ENCODE measurements around the gene PPP1R2. TPM values are rescaled to one million over a fixed set of nuclear protein-coding genes. Genes with fewer than 3 reads are reported as not detected.
"Not testable (repeated sequence)": the region's sequence is repeated elsewhere in the genome, so short reads cannot be mapped to it uniquely, and the experiment has no call there.

PPP1R2 gene
- total RNA-seq, 1 donor from 2014 or later = 76.3 TPM

- DNase-seq = no peak
These were observed 7.8 kb downstream of the PPP1R2 start for GRCh38 chr3:195535293-195535692.

GRCh38 chr3:195532834-195533233, 10.3 kb downstream of the PPP1R2 start:
- DNase-seq = no peak

DNA sequence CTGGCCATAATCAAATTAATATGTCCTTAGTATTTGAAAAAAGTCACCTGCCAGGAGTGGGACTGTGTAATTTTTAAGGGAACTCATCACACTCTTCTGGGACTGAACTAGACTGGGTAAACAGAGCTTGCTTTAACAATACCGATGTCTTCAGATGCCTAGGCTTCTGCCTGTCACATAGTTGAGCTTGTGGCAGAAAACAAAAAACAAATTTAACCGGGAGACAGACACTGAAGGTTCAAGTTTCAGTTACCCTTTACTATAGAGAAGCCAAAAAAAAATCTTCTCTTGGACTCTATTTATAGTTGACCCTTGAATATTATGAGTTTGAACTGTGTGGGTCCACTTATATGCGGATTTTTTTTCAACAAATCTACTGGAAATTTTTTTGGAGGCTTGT, 10.8 kb downstream of the PPP1R2 start:
- DNase-seq = no peak

DNA sequence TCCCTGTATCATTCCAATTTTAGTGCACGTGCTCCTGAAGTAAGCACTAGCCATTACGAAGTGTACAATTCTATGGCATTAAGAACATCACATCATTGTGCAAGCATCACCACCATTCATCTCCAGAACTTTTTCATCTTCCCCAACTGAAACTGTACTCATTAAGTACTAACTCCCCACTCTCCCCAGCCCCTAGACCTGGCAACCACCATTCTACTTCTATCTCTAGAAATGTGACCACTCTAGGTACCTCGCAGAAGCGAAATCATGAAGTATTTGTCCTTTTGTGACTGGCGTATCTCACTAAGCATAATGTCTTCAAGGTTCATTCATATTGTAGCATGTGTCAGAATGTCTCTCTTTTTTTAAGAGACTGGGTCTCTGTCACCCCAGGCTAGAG, 11.4 kb downstream of the PPP1R2 start:
- DNase-seq = no peak

DNA sequence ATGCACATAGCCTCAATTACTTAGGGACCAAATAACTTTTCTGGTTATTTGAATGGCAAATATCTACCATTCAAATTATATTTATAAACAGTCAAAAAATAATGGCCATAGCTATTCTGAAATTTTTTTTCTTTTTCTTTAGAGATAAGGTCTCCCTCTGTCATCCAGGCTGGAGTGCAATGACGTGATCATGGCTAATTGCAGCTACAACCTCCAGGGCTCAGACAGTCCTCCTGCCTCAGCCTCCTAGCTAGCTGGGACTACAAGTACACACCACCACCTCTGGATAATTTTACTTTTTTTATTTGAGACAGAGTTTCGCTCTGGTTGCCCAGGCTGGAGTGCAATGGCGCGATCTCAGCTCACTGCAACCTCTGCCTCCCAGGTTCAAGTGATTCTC, 16.6 kb downstream of the PPP1R2 start:
- no peak for DNase-seq

DNA sequence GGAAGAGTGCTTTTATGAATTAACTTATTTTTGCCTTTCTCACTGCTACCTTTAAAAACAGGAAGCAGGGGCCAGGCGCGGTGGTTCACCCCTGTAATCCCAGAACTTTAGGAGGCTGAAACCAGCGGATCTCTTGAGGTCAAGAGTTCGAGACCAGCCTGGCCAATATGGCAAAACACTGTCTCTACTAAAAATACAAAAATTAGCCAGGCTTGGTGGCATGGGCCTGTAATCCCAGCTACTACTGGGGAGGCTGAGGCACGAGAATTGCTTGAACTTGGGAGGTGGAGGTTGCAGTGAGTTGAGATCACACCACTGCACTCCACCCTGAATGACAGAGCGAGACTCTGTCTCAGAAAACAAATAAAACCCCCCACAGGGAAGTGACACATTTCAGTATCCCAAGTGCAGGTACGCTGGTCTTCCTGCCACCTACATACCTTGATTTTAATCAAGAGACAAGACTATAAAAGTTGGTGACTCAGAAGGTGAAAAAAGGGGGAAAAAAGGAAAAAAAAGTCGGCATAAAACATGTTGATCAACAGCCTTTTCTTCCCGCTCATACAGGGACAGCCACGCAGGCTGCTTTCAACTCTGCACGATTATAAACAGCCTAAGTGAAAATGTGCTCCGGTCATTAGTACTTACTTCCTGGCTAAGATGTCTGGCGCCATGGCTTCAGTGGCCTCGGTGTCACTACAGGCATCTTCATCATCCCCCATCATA, 18.8 kb downstream of the PPP1R2 start:
- DNase-seq = no peak

DNA sequence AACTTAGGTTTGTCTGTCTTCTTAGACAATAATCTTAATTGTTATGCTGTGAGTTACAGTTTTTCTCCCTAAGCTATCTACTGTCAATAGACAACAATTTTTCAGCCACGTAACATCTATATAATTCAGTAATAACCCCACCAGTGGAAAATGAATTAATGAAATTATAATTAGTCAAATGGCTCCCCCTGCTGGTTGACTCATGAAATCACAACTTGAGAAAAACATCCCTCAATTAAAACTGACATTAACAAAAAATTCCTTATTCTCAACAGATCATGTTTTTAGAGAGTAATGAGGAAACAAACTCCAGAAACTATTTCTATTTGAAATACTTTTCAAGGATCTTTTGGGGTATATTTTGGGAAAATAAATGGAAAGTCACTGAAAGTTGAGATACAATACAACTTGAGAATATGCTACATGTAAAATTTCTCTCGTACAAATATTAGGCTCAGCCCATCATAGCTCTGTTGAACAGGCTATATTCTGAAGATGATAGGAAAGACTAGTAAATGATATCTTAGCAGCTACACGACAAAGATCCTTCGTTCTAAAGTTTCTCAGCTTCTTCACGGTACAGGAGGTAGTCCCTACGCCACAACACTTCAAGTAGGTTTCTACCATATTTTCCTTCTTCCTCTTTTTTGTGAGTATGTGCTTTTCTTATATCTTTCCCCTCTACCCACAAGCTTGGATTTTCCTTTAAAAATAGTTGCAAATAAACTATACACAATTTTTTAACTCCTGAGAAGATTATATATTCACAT, 20.7 kb downstream of the PPP1R2 start:
- DNase-seq = peak; percentile 36

- DNase-seq = no peak
These were observed 26.1 kb downstream of the PPP1R2 start for GRCh38 chr3:195517030-195517429.

DNA sequence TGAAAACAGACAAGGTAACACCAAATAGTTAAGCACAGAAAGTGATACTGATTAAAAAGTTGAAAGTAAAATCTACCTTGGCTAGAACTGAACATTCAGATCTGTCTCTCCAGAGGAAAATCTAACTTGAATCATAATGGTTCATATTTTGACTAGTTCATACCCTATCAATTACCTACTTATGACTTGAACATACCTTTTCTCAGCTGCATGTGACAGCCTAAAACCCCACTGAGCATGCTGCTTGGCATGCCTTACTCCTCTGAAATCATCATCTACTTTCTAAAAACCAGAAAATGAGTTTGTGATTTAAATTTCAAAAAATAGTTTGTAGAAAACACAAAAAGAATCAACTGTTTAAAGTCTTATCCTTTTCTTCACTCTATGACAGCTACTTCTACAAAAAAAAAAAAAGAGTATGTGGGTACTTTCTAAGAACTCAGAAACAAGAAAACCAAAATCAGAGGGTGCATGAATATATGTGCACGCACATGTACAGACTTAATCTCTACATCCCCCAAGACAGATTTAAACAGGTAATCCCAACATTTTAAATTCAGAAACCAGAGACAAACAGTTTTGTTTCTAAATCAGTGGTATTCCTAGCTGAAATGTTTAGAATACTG, 28.4 kb downstream of the PPP1R2 start:
- not testable (repeated sequence) for DNase-seq

DNA sequence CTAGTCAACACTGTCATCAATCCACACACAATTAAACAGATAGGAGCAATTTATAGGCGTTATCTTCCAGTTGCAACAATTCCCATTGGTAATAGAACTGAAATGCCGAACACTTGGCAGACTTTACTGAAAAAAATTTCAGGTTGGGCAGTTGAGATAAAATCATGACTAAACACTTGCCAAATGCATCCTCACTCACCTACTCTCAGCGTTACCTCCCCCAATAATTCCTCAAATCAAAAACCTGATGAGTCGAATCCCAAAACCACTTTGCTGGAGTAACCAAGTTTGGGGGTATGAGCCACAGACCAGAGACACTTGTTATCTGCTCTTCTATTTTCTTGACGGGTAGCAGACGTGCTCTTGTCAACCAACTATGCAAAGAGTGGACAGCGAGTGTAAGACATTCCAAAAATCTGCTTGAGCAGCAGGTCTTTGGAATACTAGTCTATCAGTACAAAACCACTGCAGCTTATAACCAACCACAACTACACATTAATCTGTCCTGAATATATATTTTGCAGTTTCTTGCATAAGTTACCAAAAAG, 30.3 kb downstream of the PPP1R2 start:
- DNase-seq = no peak

DNA sequence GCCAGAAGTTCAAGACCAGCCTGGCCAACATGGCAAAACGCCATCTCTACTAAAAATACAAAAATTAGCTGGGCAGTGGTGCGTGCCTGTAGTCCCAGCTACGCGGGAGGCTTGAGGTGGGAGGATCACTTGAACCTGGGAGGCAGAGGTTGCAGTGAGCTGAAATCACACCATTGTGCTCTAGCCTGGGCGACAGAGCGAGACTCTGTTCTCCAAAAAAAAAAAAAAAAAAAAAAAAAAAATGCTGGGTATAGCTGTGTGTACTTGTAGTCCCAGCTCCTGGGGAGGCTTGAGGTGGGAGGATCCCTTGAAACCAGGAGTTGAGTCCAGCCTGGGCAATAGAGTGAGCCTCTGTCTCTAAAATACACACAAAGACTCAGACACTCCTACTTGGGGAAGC, 32.0 kb downstream of the PPP1R2 start:
- DNase-seq = no peak

GRCh38 chr3:195508185-195508584, 34.9 kb downstream of the PPP1R2 start:
- no peak for DNase-seq

GRCh38 chr3:195475614-195476013, 67.5 kb downstream of the PPP1R2 start:
- DNase-seq = no peak

DNA sequence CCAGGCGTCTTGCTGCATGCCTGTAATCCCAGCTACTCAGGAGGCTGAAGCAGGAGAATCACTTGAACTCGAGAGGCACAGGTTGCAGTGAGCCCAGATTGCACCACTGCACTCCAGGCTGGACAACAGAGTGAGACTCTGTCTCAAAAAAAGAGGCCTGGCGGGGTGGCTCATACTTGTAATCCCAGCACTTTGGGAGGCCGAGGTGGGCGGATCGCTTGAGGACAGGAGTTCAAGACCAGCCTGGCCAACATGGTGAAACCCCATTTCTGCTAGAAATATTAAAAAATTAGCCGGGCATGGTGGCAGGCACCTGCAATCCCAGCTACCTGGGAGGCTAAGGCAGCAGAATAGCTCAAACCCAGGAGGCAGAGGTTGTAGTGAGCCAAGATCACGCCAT, 68.0 kb downstream of the PPP1R2 start:
- not testable (repeated sequence) for DNase-seq

DNA sequence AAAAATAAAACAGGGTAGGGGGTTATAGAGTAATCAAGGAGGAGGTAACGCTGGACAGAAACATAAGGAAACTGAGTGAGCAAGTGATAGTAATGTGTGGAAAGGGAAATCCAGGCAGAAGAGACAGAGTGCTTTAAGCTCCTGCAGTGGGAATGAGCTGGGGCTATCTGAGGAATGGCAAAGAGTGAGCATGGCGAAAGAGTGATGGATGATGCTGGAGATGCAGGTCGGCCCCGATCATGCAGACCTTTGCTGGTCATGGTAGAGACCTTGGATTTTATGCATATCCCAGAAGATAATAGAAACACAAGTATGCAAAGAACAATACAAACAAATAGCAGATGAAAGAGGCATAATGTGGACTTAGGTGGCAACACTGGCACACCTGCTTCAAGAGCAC, 74.3 kb downstream of the PPP1R2 start:
- DNase-seq = no peak

GRCh38 chr3:195468391-195468776, 74.7 kb downstream of the PPP1R2 start:
- no peak for DNase-seq

- DNase-seq = no peak
These were observed 75.3 kb downstream of the PPP1R2 start for GRCh38 chr3:195467641-195468390.

- DNase-seq = no peak
These were observed 76.9 kb downstream of the PPP1R2 start for GRCh38 chr3:195466251-195466650.

Data from skin of body (tissue), 2 donors.